HG03097 (cell line): ENCODE results near the gene APOL2.
"Not testable (repeated sequence)": the region's sequence is repeated elsewhere in the genome, so short reads cannot be mapped to it uniquely, and the experiment has no call there.

Experiments
- ATAC-seq: cut with Tn5 transposase; IDR thresholded peaks from one replicate; pipeline ENCODE4 v1.9.1; 2021; ENCODE audit not compliant: unreplicated experiment, low FRiP score

The APOL2 gene

DNA sequence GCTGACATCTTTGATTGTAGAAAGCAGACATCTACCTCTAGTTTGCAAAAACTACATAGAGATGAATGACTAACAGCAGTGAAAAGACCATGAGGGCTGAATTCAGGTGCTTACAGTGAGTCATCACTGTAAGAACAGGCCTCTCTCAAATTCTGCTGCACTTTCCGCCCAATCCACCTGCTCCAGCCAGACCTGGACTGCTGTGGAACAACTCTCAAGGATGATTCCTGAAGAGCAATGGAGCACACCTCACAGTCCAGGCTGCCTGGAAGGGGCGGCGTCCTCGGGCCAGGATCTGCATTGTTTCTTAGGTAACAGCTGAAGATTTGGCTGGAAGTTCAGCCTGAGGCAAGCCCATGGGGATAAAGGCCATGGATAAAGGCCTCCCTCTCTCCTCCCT is 15.1 kb downstream of the APOL2 start:
- no peak for ATAC-seq

- no peak for ATAC-seq
These were observed 15.8 kb downstream of the APOL2 start for GRCh38 chr22:36223504-36223903.

GRCh38 chr22:36222887-36223450 is 16.4 kb downstream of the APOL2 start:
- no peak for ATAC-seq

GRCh38 chr22:36221799-36222751 is 17.3 kb downstream of the APOL2 start:
- no peak for ATAC-seq

GRCh38 chr22:36220451-36220921 is 18.8 kb downstream of the APOL2 start:
- no peak for ATAC-seq

DNA sequence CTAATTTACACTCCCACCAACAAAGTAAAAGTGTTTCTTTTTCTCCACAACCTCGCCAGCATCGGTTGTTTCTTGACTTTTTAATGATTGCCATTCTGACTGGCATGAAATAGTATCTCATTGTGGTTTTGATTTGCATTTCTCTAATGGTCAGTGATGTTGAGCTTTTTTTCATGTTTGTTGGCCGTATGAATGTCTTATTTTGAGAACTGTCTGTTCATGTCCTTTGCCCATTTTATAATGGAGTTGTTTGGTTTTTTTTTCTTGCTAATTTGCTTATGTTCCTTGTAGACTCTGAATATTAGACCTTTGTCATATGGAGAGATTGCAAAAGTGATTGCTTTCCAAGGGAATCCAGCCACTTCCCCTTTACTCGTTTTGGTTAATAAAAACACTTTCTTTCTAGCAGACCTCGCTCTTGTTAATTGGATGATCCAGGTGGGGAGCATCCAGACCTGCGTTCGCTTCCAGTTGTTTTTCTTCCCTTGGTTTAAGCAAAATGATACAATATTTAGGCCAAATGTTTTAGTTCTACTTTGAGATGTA is 20.6 kb downstream of the APOL2 start:
- ATAC-seq = no peak

- no peak for ATAC-seq
These were observed 23.3 kb downstream of the APOL2 start for GRCh38 chr22:36215981-36216380.

DNA sequence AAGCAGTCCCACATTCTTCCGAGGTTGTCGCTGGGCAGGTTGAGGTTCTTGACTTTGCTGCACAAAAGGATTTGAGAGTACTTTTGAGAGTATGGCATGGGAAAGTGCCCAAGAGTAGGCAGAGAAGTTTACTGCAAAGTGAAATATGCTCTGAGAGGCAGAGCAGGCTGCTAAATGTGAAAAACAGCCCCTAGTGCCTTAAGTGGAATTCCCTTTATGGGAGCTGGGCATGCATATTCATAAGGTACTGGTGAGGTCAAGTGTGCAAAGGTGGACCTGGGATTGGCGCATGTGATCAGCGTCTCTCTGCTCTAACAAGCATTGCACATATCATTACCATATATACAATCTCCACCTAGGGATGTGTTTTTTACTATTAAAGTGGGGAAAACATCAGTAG is 25.7 kb downstream of the APOL2 start:
- no peak for ATAC-seq

DNA sequence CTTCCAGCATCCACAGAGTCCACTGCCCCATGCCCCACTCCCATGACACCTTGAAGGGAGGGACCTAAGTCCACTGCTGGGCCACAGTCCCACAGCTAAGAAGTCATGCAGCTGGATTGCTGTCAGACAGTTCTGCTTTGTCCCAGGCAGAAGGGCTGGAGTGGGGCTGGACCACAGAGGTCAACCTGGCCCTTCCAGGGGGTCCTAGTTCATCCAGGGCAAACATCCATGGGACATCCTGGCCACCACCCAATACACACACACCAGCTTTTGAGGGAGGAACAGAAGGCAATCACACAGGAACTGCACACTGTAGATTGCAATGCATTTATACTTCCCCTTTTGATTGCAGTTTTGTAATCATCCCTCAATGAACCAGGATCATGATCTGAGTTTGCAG is 26.4 kb downstream of the APOL2 start:
- no peak for ATAC-seq

GRCh38 chr22:36211237-36211861 is 28.0 kb downstream of the APOL2 start:
- ATAC-seq = no peak

- no peak for ATAC-seq
These were observed 29.1 kb downstream of the APOL2 start for GRCh38 chr22:36210224-36210623.

DNA sequence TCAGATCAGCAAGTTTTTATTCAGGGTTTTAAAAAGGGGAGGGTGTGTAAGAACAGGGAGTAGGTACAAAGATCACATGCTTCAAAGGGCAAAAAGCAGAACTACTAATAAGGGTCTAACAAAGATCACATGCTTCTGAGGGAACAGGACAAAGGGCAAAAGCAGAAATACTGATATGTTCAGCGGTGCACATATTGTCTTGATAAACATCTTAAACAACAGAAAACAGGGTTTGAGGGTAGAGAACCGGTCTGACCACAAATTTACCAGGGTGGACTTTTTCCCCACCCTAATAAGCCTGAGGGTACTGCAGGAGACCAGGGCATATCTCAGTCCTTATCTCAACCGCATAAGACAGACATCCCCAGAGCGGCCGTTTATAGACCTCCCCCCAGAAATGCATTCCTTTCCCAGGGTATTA is 29.8 kb downstream of the APOL2 start:
- not testable (repeated sequence) for ATAC-seq

- no peak for ATAC-seq
These were observed 30.4 kb downstream of the APOL2 start for GRCh38 chr22:36208914-36209313.

DNA sequence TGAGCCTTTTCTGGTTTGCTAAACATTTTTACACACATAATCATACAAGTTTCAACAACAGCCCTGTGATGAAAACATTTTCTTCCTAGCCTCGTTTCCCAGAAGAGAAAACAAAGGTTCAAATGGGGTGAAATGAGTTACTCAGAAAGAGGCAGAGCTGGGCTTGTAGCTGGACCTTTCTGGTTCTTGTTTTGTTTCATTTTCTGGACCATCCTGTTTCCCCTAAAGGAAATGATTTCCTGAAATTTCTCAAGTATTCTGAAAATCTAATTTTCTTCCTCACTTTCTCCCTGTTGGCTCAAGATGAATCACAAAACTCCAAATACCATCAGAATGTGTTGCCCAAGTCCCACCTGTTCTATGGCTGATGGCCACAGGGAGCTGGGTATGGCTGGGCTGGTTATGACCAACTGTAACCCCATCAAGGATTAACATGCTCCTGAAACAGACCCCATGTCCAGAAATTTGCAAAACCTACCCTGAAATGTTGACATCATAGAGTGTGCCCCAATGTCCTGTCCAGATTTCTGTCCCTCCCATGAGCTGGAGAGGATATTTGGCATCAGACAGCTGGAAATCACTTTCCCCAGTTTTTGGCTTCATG is 31.1 kb downstream of the APOL2 start:
- ATAC-seq = no peak

DNA sequence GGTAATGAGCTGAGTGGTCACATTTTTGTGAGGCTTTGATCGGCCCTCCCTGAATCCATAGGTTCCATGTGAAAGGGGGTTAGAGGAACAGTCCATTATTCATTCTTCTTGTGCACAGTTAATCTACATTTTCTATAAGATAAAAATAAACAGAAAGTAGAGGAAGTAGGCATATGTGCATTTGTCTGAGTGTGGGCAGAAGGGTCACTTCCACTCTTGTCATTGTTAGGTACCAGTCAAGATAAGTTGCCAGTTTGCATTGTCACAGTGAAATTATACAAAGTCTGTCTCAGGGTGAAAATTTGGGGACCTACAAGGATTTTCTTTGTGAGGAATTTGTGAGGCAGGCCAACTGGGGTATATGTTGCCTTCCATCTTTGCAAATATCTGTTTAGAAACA is 33.1 kb downstream of the APOL2 start:
- no peak for ATAC-seq

DNA sequence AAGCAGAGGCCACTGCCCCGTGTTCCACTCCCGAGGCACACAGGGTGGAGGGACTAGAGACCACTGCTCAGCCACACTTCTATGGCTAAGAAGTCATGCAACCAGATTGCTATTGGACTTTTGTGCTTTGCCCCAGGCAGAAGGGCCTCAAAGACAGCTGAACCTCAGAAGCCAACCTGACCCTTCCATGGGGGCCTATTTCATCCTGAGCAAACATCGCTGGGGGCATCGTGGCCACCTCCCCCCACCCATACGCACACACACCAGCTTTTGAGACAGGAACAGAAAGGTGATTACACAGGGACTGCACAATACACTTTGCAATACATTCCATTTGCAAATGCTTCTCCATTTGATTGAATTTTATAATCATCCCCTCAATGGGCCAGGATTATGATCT is 33.8 kb downstream of the APOL2 start:
- not testable (repeated sequence) for ATAC-seq

- ATAC-seq = no peak
These were observed 34.7 kb downstream of the APOL2 start for GRCh38 chr22:36204632-36205015.

GRCh38 chr22:36204001-36204631 is 35.2 kb downstream of the APOL2 start:
- no peak for ATAC-seq

DNA sequence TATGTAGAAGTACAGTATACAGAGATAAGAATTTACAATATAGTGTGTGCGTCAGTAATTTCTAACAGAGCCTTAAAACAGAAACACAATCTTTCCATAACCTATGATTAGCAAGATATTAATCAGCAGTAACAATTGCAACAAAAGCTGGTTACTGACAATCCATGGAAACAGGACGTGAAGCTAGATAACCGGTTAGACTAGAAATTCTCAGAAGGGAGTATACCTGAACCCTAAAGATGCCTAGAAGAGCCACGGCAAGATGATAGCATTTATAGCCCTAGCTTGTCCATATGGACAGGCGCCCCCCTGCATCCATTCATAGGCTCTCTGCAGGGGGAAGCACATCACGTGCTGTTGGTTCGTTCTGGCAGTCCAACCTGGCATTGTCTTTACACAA is 35.9 kb downstream of the APOL2 start:
- ATAC-seq = not testable (repeated sequence)

- ATAC-seq = not testable (repeated sequence)
These were observed 36.4 kb downstream of the APOL2 start for GRCh38 chr22:36202906-36203305.
